ENCODE results near the gene NDST4. TPM values are rescaled to one million over a fixed set of nuclear protein-coding genes. Genes with fewer than 3 reads are reported as not detected.

The NDST4 gene
- total and polyA plus RNA-seq, 11 donors, result not detected

GRCh38 chr4:115128037-115128436 is 14.6 kb upstream of the NDST4 start:
- ATAC-seq (no peak), DNase-seq (no peak)
- Histone ChIP-seq H3K4me1 (no peaks in the 10 kb centered on the region), H3K27ac (no peak overlapping the region), H3K36me3 (no peaks in the 10 kb centered on the region), H3K9me3 (no peaks in the 10 kb centered on the region), H3K27me3 (no peaks in the 10 kb centered on the region), H3K4me3 (no peak overlapping the region)
- WGBS, 4 donors, result 31 to 37% (median 33%) methylated on average over 2 of the region's 2 CpGs
- TF ChIP-seq POLR2A (IDR thresholded peaks at IDR 0.05), result no peak
- TF ChIP-seq, protein P1, sequence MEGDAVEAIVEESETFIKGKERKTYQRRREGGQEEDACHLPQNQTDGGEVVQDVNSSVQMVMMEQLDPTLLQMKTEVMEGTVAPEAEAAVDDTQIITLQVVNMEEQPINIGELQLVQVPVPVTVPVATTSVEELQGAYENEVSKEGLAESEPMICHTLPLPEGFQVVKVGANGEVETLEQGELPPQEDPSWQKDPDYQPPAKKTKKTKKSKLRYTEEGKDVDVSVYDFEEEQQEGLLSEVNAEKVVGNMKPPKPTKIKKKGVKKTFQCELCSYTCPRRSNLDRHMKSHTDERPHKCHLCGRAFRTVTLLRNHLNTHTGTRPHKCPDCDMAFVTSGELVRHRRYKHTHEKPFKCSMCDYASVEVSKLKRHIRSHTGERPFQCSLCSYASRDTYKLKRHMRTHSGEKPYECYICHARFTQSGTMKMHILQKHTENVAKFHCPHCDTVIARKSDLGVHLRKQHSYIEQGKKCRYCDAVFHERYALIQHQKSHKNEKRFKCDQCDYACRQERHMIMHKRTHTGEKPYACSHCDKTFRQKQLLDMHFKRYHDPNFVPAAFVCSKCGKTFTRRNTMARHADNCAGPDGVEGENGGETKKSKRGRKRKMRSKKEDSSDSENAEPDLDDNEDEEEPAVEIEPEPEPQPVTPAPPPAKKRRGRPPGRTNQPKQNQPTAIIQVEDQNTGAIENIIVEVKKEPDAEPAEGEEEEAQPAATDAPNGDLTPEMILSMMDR (IDR thresholded peaks at IDR 0.05), result no peak
- intact Hi-C loops (cut with DNase I), result no loop called here

DNA sequence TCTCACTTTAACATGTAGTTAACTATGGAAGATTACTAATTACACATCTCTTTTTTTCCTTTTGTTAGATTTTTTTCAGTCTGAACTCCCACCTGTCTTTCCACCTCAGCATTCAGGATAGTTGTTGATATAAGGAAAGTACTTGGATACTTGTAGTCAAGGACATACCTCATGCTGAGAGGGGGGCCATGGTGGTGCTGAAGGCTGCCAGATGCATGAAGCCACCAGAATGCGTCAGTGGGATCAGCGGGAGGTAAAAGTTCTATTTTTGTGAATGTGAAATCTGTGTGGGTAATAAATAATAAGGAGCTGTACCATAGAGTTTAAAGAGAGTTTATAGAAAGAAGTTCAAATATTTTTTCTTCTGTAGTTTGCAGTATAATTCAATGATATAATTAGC is 13.1 kb upstream of the NDST4 start:
- H3K4me1 ChIP-seq, result no peaks in the 10 kb centered on the region
- no peak overlapping the region for H3K27ac ChIP-seq
- TF ChIP-seq POLR2A (IDR thresholded peaks at IDR 0.05), result no peak
- TF ChIP-seq, protein P1 (IDR thresholded peaks at IDR 0.05), result no peak
- DNase-seq (no peak), ATAC-seq (no peak)
- 48 to 56% (median 52%) methylated on average over 2 of the region's 2 CpGs for WGBS, 4 donors
- no peaks in the 10 kb centered on the region for H3K9me3 ChIP-seq
- no peaks in the 10 kb centered on the region for H3K36me3 ChIP-seq
- no peaks in the 10 kb centered on the region for H3K27me3 ChIP-seq
- no peak overlapping the region for H3K4me3 ChIP-seq
- intact Hi-C loops (cut with DNase I), result no loop called here

GRCh38 chr4:115121351-115122043 is 8.1 kb upstream of the NDST4 start:
- DNase-seq, result no peak
- ATAC-seq, result no peak
- no peak for TF ChIP-seq POLR2A (IDR thresholded peaks at IDR 0.05)
- TF ChIP-seq, protein P1 (IDR thresholded peaks at IDR 0.05), result no peak
- intact Hi-C loops (cut with DNase I), result no loop called here
- Histone ChIP-seq H3K4me3 (no peak overlapping the region), H3K36me3 (no peaks in the 10 kb centered on the region), H3K9me3 (no peaks in the 10 kb centered on the region), H3K27ac (no peak overlapping the region), H3K4me1 (no peaks in the 10 kb centered on the region), H3K27me3 (no peaks in the 10 kb centered on the region)
- WGBS, 4 donors, result 39 to 52% (median 43%) methylated on average over 2 of the region's 2 CpGs

- Histone ChIP-seq H3K36me3 (no peaks in the 10 kb centered on the region), H3K9me3 (no peaks in the 10 kb centered on the region), H3K27ac (no peak overlapping the region), H3K4me3 (no peak overlapping the region), H3K27me3 (no peaks in the 10 kb centered on the region), H3K4me1 (no peaks in the 10 kb centered on the region)
- intact Hi-C loops (cut with DNase I), result no loop called here
- TF ChIP-seq, protein P1 (IDR thresholded peaks at IDR 0.05), result no peak
- no peak for TF ChIP-seq POLR2A (IDR thresholded peaks at IDR 0.05)
- WGBS, 4 donors, result 74 to 90% (median 79%) methylated on average over 1 of the region's 1 CpG
- ATAC-seq (no peak), DNase-seq (no peak)
Observed at GRCh38 chr4:115119804-115120352, 6.5 kb upstream of the NDST4 start.
